Measurements from ENCODE around the gene SLC22A23.

Gene SLC22A23

GRCh38 chr6:3366596-3367413, 90.0 kb downstream of the SLC22A23 start:
- no peak for DNase-seq

GRCh38 chr6:3364391-3364790, 92.5 kb downstream of the SLC22A23 start:
- no peak for DNase-seq

- DNase-seq = no peak
These were observed 93.4 kb downstream of the SLC22A23 start for GRCh38 chr6:3363296-3364025.

- DNase-seq = no peak
These were observed 95.4 kb downstream of the SLC22A23 start for GRCh38 chr6:3361312-3362037.

- DNase-seq = no peak
These were observed 96.2 kb downstream of the SLC22A23 start for GRCh38 chr6:3360727-3361045.

- no peak for DNase-seq
These were observed 96.7 kb downstream of the SLC22A23 start for GRCh38 chr6:3359973-3360726.

GRCh38 chr6:3359101-3359752, 97.6 kb downstream of the SLC22A23 start:
- no peak for DNase-seq

DNA sequence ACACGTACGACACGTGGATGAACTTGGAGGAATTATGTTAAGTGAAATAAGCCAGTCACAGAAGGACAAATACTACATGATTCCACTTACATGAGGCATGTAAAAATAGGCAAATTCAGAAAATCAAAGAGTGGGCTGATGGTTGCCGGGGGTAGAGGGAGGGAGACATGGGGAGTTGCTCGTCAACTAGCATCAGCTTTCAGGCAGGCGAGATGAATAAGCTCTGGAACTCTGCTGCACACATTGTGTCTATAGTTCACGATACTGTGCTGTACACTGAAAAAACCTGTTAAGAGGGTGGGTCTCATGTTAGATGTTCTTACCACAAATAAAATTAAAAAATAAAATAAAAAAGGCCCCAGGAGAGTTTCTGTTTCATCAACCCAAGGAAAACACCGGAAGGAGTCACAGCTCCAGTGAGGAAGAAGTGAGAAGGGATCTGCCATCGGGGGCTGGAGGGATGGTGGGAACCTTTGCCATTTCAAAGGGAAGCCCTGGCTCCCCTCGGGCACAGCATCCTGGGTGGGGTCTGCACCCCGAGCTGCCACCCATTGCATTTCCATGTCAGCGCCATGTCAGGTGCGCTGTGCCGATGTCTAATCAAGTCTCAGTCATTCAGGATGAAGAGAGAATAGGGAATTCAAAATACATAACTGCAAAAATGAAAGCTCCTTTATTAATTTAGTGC, 98.3 kb downstream of the SLC22A23 start:
- DNase-seq = no peak

- peak; percentile 24 to 36 for DNase-seq
These were observed 99.2 kb downstream of the SLC22A23 start for GRCh38 chr6:3357678-3358077.

DNA sequence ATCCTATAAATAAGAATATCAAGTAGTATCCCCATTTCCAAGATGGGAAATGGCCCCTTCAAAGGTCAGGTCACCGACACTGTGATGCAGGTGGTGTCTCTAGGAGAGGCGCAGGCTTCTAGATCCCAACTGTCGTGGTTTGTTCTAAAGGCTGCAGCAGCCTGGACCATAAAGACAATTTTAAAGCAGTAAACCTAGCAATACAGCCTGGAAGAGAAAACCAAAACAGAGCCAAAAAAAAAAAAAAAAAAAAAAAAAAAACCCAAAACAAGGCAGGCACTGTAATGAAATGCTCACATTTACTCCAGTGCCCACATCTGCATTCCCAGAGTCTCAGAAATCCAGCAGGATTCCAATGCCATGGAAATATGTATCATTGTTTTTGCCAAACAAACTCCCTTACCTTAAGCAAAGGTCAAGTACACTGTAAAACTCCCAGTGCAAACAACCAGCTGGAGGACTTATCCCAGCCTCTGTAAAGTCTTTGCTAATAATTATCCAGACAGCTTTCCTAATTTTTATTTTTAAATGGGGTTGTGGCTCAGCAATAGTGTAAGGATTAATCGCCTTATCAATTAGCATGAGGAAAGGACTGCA, 99.9 kb downstream of the SLC22A23 start:
- DNase-seq = no peak

DNA sequence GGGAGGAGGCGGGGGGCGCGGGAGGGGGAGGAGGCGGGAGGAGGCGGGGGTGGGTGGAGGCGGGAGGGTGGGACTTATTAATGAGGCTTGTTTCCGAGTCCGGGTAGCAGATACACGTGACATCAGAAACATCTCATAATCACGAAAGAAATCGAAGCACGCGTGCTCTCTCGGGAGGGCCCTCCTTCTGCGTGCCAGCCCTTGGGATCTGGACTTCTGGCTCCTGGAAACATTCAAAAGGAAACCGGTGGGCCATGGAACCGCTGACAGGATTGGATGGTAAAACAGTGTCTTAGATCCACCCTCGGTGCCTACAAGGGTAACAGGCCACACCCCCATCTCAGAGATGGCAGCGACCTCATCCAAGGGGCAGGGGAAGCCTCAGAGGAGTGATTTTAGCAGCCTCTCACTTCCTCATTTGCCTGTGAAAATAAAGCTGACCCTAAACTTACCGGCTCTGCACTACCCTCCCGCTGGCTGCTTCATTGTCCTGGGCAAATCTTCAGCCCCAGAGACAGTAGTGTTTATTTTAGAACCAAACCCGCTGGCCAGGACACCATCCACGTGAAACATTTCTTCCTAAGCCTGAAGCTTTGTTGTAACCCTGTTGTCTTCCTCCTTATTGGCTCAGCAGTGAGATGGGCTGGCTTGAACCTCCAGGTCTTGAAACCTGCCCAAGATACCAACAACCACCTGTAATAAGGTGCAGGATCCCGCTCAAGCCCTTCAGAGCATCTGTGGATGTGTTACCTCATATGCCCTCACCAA, 100.6 kb downstream of the SLC22A23 start:
- peak; percentile 63 to 84 for DNase-seq

DNA sequence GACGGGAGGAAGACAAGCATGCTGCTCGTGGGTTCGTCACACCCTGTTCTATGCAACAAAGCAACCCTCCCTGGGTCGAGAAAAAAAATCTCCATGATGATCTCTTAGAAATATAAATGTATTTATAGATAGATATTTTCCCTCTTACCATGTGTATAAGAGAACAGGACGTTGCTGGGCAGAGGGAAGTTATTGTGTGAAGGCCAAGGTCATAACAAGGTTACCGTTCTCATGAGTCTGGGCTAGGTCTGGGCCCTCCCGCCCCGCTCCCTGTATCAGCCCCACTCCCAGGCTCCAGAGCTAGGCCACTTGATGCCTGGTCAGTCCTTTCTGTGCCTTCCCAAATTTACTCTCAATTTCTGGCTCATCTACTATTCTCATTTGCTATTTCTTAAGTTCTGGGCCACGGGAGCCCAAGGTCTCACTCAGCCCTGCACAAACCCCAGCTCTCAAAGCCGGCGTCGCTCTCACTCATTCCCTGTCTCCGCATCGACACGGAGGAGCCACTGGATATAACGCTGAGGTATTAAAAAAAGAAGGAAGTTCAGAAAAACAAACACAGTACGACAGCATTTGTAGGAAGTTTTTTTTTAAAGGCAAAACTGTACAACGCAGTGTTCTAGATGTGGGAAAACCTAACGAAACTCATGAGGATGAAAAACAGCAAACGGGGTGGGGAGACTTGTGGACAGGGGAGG, 101.3 kb downstream of the SLC22A23 start:
- DNase-seq = peak; percentile 24 to 60

DNA sequence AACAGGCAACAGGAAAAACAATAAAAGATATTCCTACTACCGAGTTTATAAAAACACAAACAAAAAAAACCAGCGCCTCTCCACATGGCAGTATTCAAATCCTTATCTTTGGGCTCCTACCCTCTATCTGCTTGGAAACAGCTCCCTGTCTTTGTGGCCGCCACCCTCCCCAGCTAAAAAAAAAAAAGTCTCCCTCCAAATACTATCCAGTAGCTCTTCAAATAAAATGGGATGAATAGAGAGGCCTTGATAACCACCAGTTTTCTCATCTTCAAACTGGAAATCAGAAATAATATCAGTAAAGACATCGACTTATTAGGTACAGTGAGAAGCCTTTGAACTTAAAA, 101.9 kb downstream of the SLC22A23 start:
- DNase-seq = no peak

- DNase-seq = no peak
These were observed 102.9 kb downstream of the SLC22A23 start for GRCh38 chr6:3353939-3354338.

GRCh38 chr6:3353213-3353903, 103.5 kb downstream of the SLC22A23 start:
- DNase-seq = no peak

DNA sequence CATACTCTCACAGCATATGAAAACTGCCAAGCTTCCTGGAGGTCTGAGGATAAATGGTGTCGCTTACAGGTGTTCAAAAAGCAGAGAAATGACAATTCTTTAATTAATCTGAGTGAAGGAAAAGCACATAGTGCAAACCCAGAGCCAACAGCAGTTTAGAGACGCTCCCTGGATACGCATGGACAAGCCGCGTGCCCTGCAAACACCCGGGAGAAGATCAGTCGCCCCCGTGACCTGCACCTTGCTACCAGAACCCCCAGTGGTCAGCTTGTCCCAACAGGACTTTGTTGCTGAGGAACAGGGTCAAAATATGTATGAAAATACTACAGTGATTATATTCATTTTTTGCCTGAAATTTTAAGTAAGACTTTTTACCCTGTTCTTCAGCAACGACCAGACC, 104.2 kb downstream of the SLC22A23 start:
- no peak for DNase-seq

GRCh38 chr6:3351829-3352524, 104.9 kb downstream of the SLC22A23 start:
- no peak for DNase-seq

- no peak for DNase-seq
These were observed 105.7 kb downstream of the SLC22A23 start for GRCh38 chr6:3351105-3351676.
